ENCODE results near the gene PAPSS1. TPM values are rescaled to one million over a fixed set of nuclear protein-coding genes. Genes with fewer than 3 reads are reported as not detected.

The PAPSS1 gene
- polyA plus RNA-seq, 3 donors: 46.4 to 79.6 (median 64.8) TPM

DNA sequence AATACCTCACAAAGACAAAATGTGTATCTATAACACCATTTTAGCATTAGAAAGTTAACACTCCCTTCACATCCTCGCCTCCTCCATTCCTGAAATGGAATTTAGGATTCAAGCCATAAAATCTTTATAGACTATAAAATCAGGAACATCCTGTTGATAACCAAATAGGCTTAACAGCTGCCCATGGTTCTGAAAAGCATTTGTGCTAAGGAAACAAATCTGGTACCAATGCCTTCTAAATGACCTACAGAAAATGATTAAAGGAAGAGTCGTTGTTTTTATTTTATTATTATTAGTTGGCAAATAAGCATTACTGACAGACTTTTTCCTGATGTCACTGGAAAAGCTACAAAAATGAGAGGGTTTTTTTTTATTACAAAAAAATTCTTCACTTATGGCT, 79.8 kb downstream of the PAPSS1 start:
- H3K36me3 Mint-ChIP-seq: peaks cover 36 to 43% of the 10 kb centered on the region in 2 donors
- no peak overlapping the region for H3K4me3 ChIP-seq (replicated peaks in 1 of 3; ENCODE audit: low read depth in 2 of 3, low read length in 3 of 3)
- WGBS (ENCODE audit: insufficient coverage): no CpG with 5 or more reads among the region's 2 CpGs
- peaks cover 0 to 2% (median 0%) of the 10 kb centered on the region in 7 donors for H3K9me3 Mint-ChIP-seq
- H3K79me2 ChIP-seq (ENCODE audit: insufficient read depth, low read length): no peaks in the 10 kb centered on the region
- no peak overlapping the region for H3K4me3 Mint-ChIP-seq
- H2AFZ ChIP-seq (ENCODE audit: insufficient read depth, low read depth, low read length, poor library complexity, severe bottlenecking): no peak overlapping the region
- TF ChIP-seq, protein P1, sequence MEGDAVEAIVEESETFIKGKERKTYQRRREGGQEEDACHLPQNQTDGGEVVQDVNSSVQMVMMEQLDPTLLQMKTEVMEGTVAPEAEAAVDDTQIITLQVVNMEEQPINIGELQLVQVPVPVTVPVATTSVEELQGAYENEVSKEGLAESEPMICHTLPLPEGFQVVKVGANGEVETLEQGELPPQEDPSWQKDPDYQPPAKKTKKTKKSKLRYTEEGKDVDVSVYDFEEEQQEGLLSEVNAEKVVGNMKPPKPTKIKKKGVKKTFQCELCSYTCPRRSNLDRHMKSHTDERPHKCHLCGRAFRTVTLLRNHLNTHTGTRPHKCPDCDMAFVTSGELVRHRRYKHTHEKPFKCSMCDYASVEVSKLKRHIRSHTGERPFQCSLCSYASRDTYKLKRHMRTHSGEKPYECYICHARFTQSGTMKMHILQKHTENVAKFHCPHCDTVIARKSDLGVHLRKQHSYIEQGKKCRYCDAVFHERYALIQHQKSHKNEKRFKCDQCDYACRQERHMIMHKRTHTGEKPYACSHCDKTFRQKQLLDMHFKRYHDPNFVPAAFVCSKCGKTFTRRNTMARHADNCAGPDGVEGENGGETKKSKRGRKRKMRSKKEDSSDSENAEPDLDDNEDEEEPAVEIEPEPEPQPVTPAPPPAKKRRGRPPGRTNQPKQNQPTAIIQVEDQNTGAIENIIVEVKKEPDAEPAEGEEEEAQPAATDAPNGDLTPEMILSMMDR (IDR thresholded peaks at IDR 0.05): no peak
- H3K4me2 ChIP-seq (replicated peaks; ENCODE audit: extremely low read depth, low read length, poor library complexity, severe bottlenecking): no peak overlapping the region
- DNase-seq: no peak
- H3K27me3 ChIP-seq (ENCODE audit: control insufficient read depth in 2 of 2, insufficient read depth in 2 of 2, low read length in 2 of 2): no peaks in the 10 kb centered on the region
- no peaks in the 10 kb centered on the region for H4K20me1 ChIP-seq (ENCODE audit: insufficient read depth, low read length)
- no peak overlapping the region for H3K27ac Mint-ChIP-seq
- H3K9me3 ChIP-seq (replicated peaks in 1 of 2; ENCODE audit: control insufficient read depth in 1 of 2, insufficient read depth in 1 of 2, low read length in 2 of 2): no peaks in the 10 kb centered on the region
- intact Hi-C loops (cut with micrococcal nuclease): no loop called here
- H3K36me3 ChIP-seq (replicated peaks in 1 of 2; ENCODE audit: control insufficient read depth in 1 of 2, insufficient read depth in 2 of 2, low read length in 2 of 2): peaks cover 20 to 57% of the 10 kb centered on the region in 2 donors
- peaks cover 2% of the 10 kb centered on the region for H3K4me1 Mint-ChIP-seq
- H3K27me3 Mint-ChIP-seq (ENCODE audit: low read depth in 3 of 3): no peaks in the 10 kb centered on the region
- H3K4me1 ChIP-seq (ENCODE audit: control insufficient read depth in 1 of 2, insufficient read depth in 2 of 2, low read length in 2 of 2): no peaks in the 10 kb centered on the region
- no peak overlapping the region for H3K27ac ChIP-seq (ENCODE audit: low read depth in 1 of 2, low read length in 2 of 2)
- H3K9ac ChIP-seq (ENCODE audit: insufficient read depth, low read length, poor library complexity, severe bottlenecking): no peak overlapping the region

DNA sequence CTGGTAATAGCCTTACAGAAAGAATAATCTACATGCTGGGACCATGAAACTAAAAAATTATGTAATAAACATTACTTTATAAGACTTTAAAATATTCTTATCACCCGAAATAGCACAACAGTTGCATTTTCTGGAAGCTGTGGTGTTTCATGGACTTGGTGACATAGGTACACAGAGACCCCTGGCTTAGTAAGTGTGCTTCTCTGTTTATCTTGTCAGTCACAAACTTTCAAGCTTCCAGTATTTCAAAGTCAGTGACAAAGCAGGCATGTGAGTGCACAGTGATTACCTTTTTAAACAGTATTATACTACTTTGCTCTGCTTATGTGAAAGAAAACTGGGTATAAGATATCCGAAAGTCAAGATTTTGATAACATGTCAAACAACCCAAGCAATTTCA, 84.3 kb downstream of the PAPSS1 start:
- Histone ChIP-seq H4K20me1 (ENCODE audit: insufficient read depth, low read length) (no peaks in the 10 kb centered on the region), H3K27ac (ENCODE audit: low read depth in 1 of 2, low read length in 2 of 2) (no peak overlapping the region), H3K79me2 (ENCODE audit: insufficient read depth, low read length) (no peaks in the 10 kb centered on the region), H2AFZ (ENCODE audit: insufficient read depth, low read depth, low read length, poor library complexity, severe bottlenecking) (no peak overlapping the region), H3K9me3 (replicated peaks in 1 of 2; ENCODE audit: control insufficient read depth in 1 of 2, insufficient read depth in 1 of 2, low read length in 2 of 2) (no peaks in the 10 kb centered on the region), H3K4me3 (replicated peaks in 1 of 3; ENCODE audit: low read depth in 2 of 3, low read length in 3 of 3) (no peak overlapping the region), H3K4me2 (replicated peaks; ENCODE audit: extremely low read depth, low read length, poor library complexity, severe bottlenecking) (no peak overlapping the region), H3K36me3 (replicated peaks in 1 of 2; ENCODE audit: control insufficient read depth in 1 of 2, insufficient read depth in 2 of 2, low read length in 2 of 2) (peaks cover 11 to 35% of the 10 kb centered on the region in 2 donors), H3K27me3 (ENCODE audit: control insufficient read depth in 2 of 2, insufficient read depth in 2 of 2, low read length in 2 of 2) (no peaks in the 10 kb centered on the region), H3K9ac (ENCODE audit: insufficient read depth, low read length, poor library complexity, severe bottlenecking) (no peak overlapping the region), H3K4me1 (ENCODE audit: control insufficient read depth in 1 of 2, insufficient read depth in 2 of 2, low read length in 2 of 2) (no peaks in the 10 kb centered on the region)
- Mint-ChIP-seq H3K9me3 (peaks cover 0 to 3% (median 0%) of the 10 kb centered on the region in 7 donors), H3K36me3 (peaks cover 22 to 32% of the 10 kb centered on the region in 2 donors), H3K27ac (no peak overlapping the region), H3K4me1 (no peaks in the 10 kb centered on the region), H3K4me3 (no peak overlapping the region), H3K27me3 (ENCODE audit: low read depth in 3 of 3) (no peaks in the 10 kb centered on the region)
- DNase-seq: no peak
- intact Hi-C loops (cut with micrococcal nuclease): no loop called here
- TF ChIP-seq, protein P1 (IDR thresholded peaks at IDR 0.05): no peak
- WGBS (ENCODE audit: insufficient coverage): no CpG with 5 or more reads among the region's 2 CpGs

Data from CD14-positive monocyte (primary cell).